GM13976 (cell line): ENCODE results near the gene EFCAB7.

Experiments used
- DNase-seq: peaks from one replicate; pipeline ENCODE4 v3.0.0; 2012; ENCODE audit warnings: low spot score
- CTCF ChIP-seq: IDR thresholded peaks from 2 replicates; pipeline ENCODE4 v1.5.1; 2012; ENCODE audit warnings: borderline replicate concordance, mild to moderate bottlenecking; ENCODE audit not compliant: insufficient read depth; ENCODE audit errors: extremely low read depth, missing control alignments, control extremely low read depth
- in situ Hi-C: fragments of 300-500 bp; cut with MboI; formaldehyde crosslinking; loops from one replicate; pipeline ENCODE4 v1.12.0; 2022; ENCODE audit warnings: low sequenced_read_pairs, mixed read lengths, inconsistent platforms; ENCODE audit not compliant: unreplicated experiment

Gene EFCAB7

GRCh38 chr1:63592536-63593302 lies 69.4 kb downstream of the EFCAB7 start:
- TF ChIP-seq CTCF: no peak
- DNase-seq: no peak
- in situ Hi-C loops: no loop called here

DNA sequence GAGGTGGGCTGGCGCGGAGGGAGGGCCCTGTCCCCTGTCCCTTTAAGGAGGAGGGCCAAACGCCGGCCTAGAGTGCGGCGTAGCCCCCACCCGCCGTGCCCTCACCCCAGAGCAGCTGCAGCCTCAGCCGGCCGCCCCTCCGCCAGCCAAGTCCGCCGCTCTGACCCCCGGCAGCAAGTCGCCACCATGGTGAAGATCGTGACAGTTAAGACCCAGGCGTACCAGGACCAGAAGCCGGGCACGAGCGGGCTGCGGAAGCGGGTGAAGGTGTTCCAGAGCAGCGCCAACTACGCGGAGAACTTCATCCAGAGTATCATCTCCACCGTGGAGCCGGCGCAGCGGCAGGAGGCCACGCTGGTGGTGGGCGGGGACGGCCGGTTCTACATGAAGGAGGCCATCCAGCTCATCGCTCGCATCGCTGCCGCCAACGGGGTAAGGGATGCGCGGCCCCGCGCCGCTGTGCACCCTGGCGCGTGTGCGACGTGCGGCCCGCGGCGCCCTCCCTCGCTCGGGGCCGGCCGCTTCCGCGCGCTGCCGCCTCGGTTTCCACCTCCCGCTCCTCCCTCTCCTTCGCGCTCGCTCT lies 70.1 kb downstream of the EFCAB7 start, which contains the start of gene PGM1:
Gene PGM1, plus strand, starts transcription at position 109 of the 583 bp plus-strand sequence. Its CDS starts 78 bp downstream, at position 187.
- in situ Hi-C loops: no loop called here
- peak; percentile 85 for DNase-seq
- TF ChIP-seq CTCF: no peak

DNA sequence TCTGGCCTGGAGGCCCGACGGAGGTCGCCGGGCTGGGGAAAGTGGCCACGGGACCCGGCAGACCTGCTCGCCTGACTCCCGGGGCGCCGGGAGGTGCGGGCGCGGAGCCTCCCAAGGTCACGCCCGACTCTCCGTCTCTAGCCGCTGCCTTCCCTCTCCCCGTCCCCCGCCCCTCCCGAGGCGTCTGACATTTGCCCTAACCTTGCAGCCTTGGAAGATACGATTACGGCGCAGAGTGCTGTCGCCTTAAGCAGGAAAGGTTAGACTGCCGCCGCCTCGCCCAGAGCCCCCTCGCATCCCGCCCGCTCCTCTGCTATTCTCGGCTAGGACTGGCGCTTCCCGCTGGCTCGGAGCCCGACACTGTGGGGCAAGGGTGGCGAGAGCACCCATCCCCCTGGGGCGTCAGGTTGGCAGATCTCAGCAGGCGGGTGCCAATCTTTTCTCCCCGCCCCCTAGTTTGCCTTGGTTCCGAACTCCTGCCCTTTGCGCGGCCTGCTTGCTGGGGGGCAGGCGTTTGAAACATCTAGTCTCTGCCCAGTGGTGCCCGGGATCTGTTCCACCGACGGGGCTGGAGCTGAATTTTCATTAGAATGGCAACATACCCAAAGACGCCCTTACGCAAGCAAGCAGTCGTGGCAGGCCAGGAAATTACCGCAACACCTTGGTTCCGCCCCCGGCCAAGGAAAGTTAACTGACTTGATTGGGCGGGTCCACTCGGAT lies 70.7 kb downstream of the EFCAB7 start:
- DNase-seq: peak; percentile 69
- in situ Hi-C loops: no loop called here
- TF ChIP-seq CTCF: no peak

GRCh38 chr1:63595435-63595834 lies 72.1 kb downstream of the EFCAB7 start:
- in situ Hi-C loops: no loop called here
- no peak for TF ChIP-seq CTCF
- DNase-seq: no peak

DNA sequence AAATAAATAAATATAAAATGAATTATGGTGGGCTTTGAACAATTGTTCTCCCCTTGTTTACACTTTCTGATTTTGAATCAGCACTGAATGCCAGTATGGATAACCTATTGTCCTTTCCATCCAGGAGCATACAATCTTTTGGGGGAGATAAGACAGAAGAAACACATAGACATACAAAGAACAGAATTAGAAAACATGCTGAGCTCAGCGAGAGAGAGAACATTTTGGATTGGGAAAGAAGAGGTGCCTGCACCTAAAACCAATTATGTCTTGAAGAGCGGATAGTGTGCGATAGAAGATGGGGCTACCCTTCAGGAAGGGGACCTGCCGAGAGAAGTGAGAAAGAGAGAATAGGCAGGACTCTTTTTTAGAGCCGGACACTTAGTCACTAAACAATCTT lies 76.5 kb downstream of the EFCAB7 start:
- in situ Hi-C loops: loop anchor here (25.0 kb wide), 2 partner anchors 538 to 638 kb away; no protein-coding TSS in a partner anchor
- DNase-seq: no peak
- TF ChIP-seq CTCF: no peak

- in situ Hi-C loops: loop anchor here (25.0 kb wide), 2 partner anchors 537 to 637 kb away; no protein-coding TSS in a partner anchor
- TF ChIP-seq CTCF: no peak
Observed at GRCh38 chr1:63600248-63600647, 76.9 kb downstream of the EFCAB7 start.

More at GRCh38 chr1:63600248-63600647, 76.9 kb downstream of the EFCAB7 start:
- no peak for DNase-seq
